ENCODE measurements around the gene INTS13. TPM values are rescaled to one million over a fixed set of nuclear protein-coding genes. Genes with fewer than 3 reads are reported as not detected.

INTS13 gene
- total RNA-seq, 6 experiments from 2014 or later: 26.8 to 35.9 (median 28.1) TPM

- Mint-ChIP-seq H3K27me3 (ENCODE audit: insufficient read depth) (peaks cover 3% of the 10 kb centered on the region), H3K4me3 (peak overlapping the region; percentile 96), H3K36me3 (ENCODE audit: low read depth) (peaks cover 18% of the 10 kb centered on the region), H3K9me3 (no peaks in the 10 kb centered on the region), H3K27ac (no peak overlapping the region), H3K4me1 (ENCODE audit: low read depth) (peaks cover 73% of the 10 kb centered on the region)
- no peak for TF ChIP-seq CTCF (IDR thresholded peaks at IDR 0.05)
- DNase-seq: no peak
Measured at GRCh38 chr12:26939953-26940352, 2.2 kb upstream of the INTS13 start.

DNA sequence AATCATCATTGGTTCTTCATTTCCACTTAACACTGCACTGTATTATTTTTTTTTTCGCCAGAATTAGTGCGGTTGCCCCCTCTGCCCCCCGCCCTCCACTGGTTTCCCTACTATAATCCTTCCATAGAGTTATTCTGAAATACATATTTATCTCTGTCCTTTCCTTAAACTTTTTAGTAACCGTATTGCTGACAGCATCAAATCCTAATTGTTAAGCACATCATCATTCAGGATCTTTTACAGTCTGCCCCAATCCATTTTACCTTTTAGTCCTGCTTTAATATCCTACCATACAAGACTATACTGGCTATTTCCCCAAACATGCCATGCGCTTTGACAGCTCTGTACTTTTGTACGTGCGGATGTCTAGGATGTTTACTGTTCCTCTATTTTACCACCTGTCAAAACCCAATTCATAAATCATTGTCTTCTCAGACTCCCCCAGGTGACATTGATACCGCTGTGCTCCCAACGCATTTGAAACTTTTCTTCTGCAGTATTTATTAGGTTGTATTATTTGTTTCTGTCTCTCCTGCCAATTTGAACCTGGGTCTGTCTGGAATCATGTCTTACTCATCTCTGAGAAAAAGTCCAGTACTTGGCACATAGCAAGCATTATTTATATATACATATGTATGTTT is 1.5 kb upstream of the INTS13 start:
- H3K27ac Mint-ChIP-seq: peak overlapping the region; percentile 100
- DNase-seq: no peak
- peaks cover 3% of the 10 kb centered on the region for H3K27me3 Mint-ChIP-seq (ENCODE audit: insufficient read depth)
- no peaks in the 10 kb centered on the region for H3K9me3 Mint-ChIP-seq
- peaks cover 15% of the 10 kb centered on the region; the same call in 1 of the 2 replicates for H3K36me3 Mint-ChIP-seq (ENCODE audit: low read depth)
- peaks cover 73% of the 10 kb centered on the region for H3K4me1 Mint-ChIP-seq (ENCODE audit: low read depth)
- H3K4me3 Mint-ChIP-seq: peak overlapping the region; percentile 96
- TF ChIP-seq CTCF (IDR thresholded peaks at IDR 0.05): no peak

- TF ChIP-seq CTCF (IDR thresholded peaks at IDR 0.05): no peak
- DNase-seq: no peak
Measured at GRCh38 chr12:26938701-26939062, 901 bp upstream of the INTS13 start.

GRCh38 chr12:26937443-26937862 is 328 bp downstream of the INTS13 start:
- peak overlapping the region; percentile 96 for H3K4me3 Mint-ChIP-seq
- no peak for DNase-seq
- peaks cover 3% of the 10 kb centered on the region for H3K27me3 Mint-ChIP-seq (ENCODE audit: insufficient read depth)
- H3K27ac Mint-ChIP-seq: peak overlapping the region; percentile 100
- peaks cover 12% of the 10 kb centered on the region for H3K36me3 Mint-ChIP-seq (ENCODE audit: low read depth)
- no peak for TF ChIP-seq CTCF (IDR thresholded peaks at IDR 0.05)
- peaks cover 56% of the 10 kb centered on the region for H3K4me1 Mint-ChIP-seq (ENCODE audit: low read depth)
- no peaks in the 10 kb centered on the region for H3K9me3 Mint-ChIP-seq

More at GRCh38 chr12:26938701-26939062, 901 bp upstream of the INTS13 start:
- peaks cover 3% of the 10 kb centered on the region for H3K27me3 Mint-ChIP-seq (ENCODE audit: insufficient read depth)
- peaks cover 15% of the 10 kb centered on the region; the same call in 1 of the 2 replicates for H3K36me3 Mint-ChIP-seq (ENCODE audit: low read depth)
- peak overlapping the region; percentile 96 for H3K4me3 Mint-ChIP-seq
- H3K27ac Mint-ChIP-seq: peak overlapping the region; percentile 100
- peaks cover 68% of the 10 kb centered on the region for H3K4me1 Mint-ChIP-seq (ENCODE audit: low read depth)
- no peaks in the 10 kb centered on the region for H3K9me3 Mint-ChIP-seq

DNA sequence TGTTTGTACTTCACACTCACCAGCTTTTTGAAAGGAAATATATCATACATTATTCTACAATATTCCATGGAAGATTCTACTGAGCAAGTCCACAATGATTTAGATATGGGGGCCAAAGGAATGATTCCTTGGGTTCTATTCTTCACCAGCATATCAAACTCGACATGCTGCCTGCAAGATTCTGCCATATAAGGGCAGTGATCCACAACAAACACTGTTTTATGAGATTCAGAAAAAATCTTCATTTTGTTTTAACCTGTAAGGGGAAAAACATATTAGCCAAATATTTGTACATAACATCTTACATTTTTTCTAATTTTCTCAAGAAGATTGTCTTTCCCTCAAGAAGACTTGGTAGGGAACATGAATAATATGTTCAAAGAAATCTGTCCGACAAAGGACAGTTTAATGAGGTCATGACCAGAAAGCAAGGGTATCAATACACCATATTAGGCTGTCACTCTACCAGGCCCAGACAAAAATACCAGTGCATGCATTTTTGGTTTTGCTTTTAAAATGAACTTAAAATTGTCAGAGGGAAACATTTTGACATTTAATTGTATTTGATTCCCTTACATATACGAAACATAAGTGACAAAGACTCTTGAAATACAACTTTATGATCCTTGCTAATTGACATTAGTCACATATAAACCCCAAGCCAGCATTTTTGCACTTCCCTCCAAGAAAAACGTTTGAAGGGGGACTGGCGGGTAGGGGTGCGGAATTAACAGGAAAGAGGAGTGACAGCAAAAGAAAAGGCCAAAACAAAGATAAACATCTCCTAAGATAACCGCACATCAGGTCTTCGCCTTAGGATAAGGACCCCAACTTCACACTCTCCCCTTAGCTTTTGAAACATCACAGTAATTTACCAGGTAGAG is 980 bp downstream of the INTS13 start:
- Mint-ChIP-seq H3K4me3 (peak overlapping the region; percentile 96), H3K27ac (peak overlapping the region; percentile 100), H3K4me1 (ENCODE audit: low read depth) (peaks cover 49% of the 10 kb centered on the region), H3K9me3 (no peaks in the 10 kb centered on the region), H3K36me3 (ENCODE audit: low read depth) (peaks cover 12% of the 10 kb centered on the region), H3K27me3 (ENCODE audit: insufficient read depth) (peaks cover 3% of the 10 kb centered on the region)
- DNase-seq: no peak
- no peak for TF ChIP-seq CTCF (IDR thresholded peaks at IDR 0.05)
